Endodermal cell (in vitro differentiated cells): ENCODE measurements around the gene PRIMPOL. TPM values are rescaled to one million over a fixed set of nuclear protein-coding genes. Genes with fewer than 3 reads are reported as not detected.
A peak's percentile ranks its signal among the peaks of the same experiment; 100 is the strongest.
"Not testable (repeated sequence)": the region's sequence is repeated elsewhere in the genome, so short reads cannot be mapped to it uniquely, and the experiment has no call there.

Source experiments
- DNase-seq: peaks from one replicate; pipeline ENCODE4 v3.0.0-alpha.2; 2017
- H3K27ac ChIP-seq: 2 replicates; pipeline ENCODE4 v1.5.1; 2013; ENCODE audit warnings: mild to moderate bottlenecking, low read depth, low read length, moderate library complexity
- H3K27me3 ChIP-seq: 2 replicates; pipeline ENCODE4 v1.6.1; 2013; ENCODE audit warnings: mild to moderate bottlenecking, low read length, moderate library complexity; ENCODE audit not compliant: insufficient read depth, control insufficient read depth, poor library complexity, severe bottlenecking
- H3K36me3 ChIP-seq: 2 replicates; pipeline ENCODE4 v1.7.0; 2013; ENCODE audit warnings: mild to moderate bottlenecking, low read length, moderate library complexity; ENCODE audit not compliant: control insufficient read depth, insufficient read depth
- H3K4me1 ChIP-seq: one replicate; pipeline ENCODE4 v1.7.0; 2013; ENCODE audit warnings: low read length; ENCODE audit not compliant: control insufficient read depth, insufficient read depth
- H3K4me3 ChIP-seq: 2 replicates; pipeline ENCODE4 v1.5.1; 2013; ENCODE audit warnings: mild to moderate bottlenecking, low read length, moderate library complexity
- H3K9ac ChIP-seq: 2 replicates; pipeline ENCODE4 v1.6.1; 2013; ENCODE audit warnings: mild to moderate bottlenecking, low read length, moderate library complexity; ENCODE audit not compliant: poor library complexity, severe bottlenecking; ENCODE audit errors: extremely low read depth
- H3K9me3 ChIP-seq: 2 replicates; pipeline ENCODE4 v1.6.1; 2013; ENCODE audit warnings: mild to moderate bottlenecking, low read length, moderate library complexity; ENCODE audit not compliant: control insufficient read depth
- H3K27ac Mint-ChIP-seq: 2 replicates; pipeline ENCODE4 v1.8.0; 2020; ENCODE audit warnings: mixed read lengths
- H3K27me3 Mint-ChIP-seq: 2 replicates; pipeline ENCODE4 v1.8.0; 2021; ENCODE audit warnings: mild to moderate bottlenecking, mixed read lengths; ENCODE audit not compliant: insufficient read depth
- H3K36me3 Mint-ChIP-seq: 2 replicates; pipeline ENCODE4 v1.8.0; 2020; ENCODE audit warnings: low read depth, mixed read lengths
- H3K4me1 Mint-ChIP-seq: 2 replicates; pipeline ENCODE4 v1.8.0; 2020; ENCODE audit warnings: mixed read lengths
- H3K4me3 Mint-ChIP-seq: 2 replicates; pipeline ENCODE4 v1.8.0; 2020; ENCODE audit warnings: mild to moderate bottlenecking, moderate library complexity, mixed read lengths
- H3K9me3 Mint-ChIP-seq: 2 replicates; pipeline ENCODE4 v1.8.0; 2020; ENCODE audit warnings: mild to moderate bottlenecking, mixed read lengths
- WGBS, 2 experiments: methylation state at CpG; one replicate each; pipeline versions ENCODE4 v1.1.5 to v1.1.7; 2013; ENCODE audit warnings: missing lambda C conversion rate in 2 of 2, mixed read lengths in 1 of 2; ENCODE audit not compliant: insufficient coverage in 1 of 2, insufficient read length in 1 of 2; 5-methylcytosine and 5-hydroxymethylcytosine counted together
- long read RNA-seq, 4 experiments: library from polyadenylated mRNA in 2 of 4; library from RNA in 1 of 4; library from capped mRNA in 1 of 4; stranded (forward) in 3 of 4; unstranded in 1 of 4; transcript quantifications; one replicate each; pipeline ENCODE4 v2.0.0, GENCODE V29; 2020 to 2021; ENCODE audit warnings: inconsistent platforms in 1 of 4
- polyA plus RNA-seq, 2 experiments: library from polyadenylated mRNA; stranded (reverse); fragments of 50-300 nt; gene quantifications; one replicate each; pipeline ENCODE4 v1.2.3, GENCODE V29; 2013
- total RNA-seq, 2 donors: library from RNA; stranded (reverse); fragmentation: NEBNext Ultra II Directional in 1 of 2; extraction: Animal tissue kit (Norgen Biotek cat#: 25700) in 1 of 2; gene quantifications; 2 replicates in 1 of 2; 3 replicates in 1 of 2; pipeline ENCODE4 v1.2.1, GENCODE V29; 2021
- TF ChIP-seq, protein P1 (sequence below): fragments of 200-600 bp; sonication (generic); conservative IDR thresholded peaks from 2 replicates; pipeline ENCODE4 v1.5.0; 2021; ENCODE audit warnings: antibody characterized with exemption, mild to moderate bottlenecking

Gene PRIMPOL, protein sequence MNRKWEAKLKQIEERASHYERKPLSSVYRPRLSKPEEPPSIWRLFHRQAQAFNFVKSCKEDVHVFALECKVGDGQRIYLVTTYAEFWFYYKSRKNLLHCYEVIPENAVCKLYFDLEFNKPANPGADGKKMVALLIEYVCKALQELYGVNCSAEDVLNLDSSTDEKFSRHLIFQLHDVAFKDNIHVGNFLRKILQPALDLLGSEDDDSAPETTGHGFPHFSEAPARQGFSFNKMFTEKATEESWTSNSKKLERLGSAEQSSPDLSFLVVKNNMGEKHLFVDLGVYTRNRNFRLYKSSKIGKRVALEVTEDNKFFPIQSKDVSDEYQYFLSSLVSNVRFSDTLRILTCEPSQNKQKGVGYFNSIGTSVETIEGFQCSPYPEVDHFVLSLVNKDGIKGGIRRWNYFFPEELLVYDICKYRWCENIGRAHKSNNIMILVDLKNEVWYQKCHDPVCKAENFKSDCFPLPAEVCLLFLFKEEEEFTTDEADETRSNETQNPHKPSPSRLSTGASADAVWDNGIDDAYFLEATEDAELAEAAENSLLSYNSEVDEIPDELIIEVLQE
- total RNA-seq: 10 to 100 TPM; 10.1 to 12.0 TPM
- polyA plus RNA-seq (2013, experiment 1 of 2): 21.1 TPM
- 15.9 TPM for polyA plus RNA-seq (2013, experiment 2 of 2)
- long read RNA-seq, experiment 1, partial matches to known transcripts: 0 of 3 reads
- long read RNA-seq, experiment 1, other reads (novel, unspliced or antisense): 1 of 3 reads
- long read RNA-seq, experiment 2, transcript PRIMPOL-201 (14 exons, 2,289 nt): major isoform, 8 of 16 reads
- long read RNA-seq, experiment 2, partial matches to known transcripts: 0 of 16 reads
- long read RNA-seq, experiment 2, other reads (novel, unspliced or antisense): 7 of 16 reads
- long read RNA-seq, experiment 3, transcript PRIMPOL-202 (14 exons, 2,168 nt): minor isoform, 6 of 40 reads
- long read RNA-seq, experiment 3, transcript PRIMPOL-201 (14 exons, 2,289 nt): major isoform, 18 of 40 reads
- long read RNA-seq, experiment 3, partial matches to known transcripts: 0 of 40 reads
- long read RNA-seq, experiment 3, other reads (novel, unspliced or antisense): 13 of 40 reads
- long read RNA-seq, experiment 4, transcript PRIMPOL-201 (14 exons, 2,289 nt): major isoform, 10 of 29 reads
- long read RNA-seq, experiment 4, partial matches to known transcripts: 0 of 29 reads
- long read RNA-seq, experiment 4, other reads (novel, unspliced or antisense): 13 of 29 reads

DNA sequence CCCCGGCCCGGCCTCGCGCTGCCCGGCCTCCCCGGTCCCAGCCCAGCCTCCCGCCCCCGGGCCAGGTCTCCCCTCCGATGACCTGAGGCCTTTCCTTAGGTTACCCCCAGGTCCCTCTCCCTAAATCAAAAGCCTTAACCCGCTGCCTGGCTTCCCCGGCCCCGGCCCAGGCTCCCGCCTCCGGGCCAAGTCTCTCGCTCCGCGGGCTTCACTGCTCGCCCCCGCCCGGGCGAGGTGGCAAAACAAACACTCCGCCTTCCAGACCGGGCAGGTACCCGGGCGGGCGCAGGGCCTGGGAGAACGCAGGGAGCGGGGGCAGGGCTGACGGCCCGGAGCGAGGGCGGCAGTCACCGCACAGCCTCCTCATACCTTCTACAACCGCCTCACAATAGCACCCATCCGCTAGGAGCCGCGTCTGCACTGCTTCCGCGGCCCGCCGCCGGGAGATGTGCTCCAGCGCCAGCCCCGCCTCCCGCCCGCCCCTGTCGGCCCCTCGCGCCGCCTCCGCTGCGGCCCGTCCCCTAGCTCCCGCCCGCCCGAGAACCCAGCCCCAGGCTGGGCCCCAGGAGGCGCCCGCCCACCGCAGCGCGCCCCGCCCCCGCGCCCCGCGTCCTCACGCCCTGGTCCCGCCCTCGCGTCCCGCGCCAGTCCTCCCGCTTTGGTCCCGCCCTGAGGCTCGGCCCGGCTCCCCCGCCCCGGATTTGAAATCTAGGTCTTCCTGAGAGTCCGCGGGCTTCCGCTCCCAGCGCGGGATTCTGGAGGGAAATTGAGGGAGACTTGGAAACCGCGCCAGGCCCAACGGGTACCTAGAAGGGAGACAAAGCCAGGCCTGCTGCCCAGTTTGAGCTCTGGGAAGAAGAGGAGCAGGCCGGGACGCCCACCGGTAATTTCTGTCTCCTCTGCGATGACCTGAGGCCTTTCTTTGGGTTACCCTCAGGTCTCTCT is at the start of gene PRIMPOL, which contains the start of gene CASP3:
PRIMPOL (plus strand) TSS at position 713 of the 945 bp plus-strand sequence. CDS start 7,403 bp downstream, outside the sequence.
CASP3 (minus strand) TSS at position 422 of the 945 bp plus-strand sequence. CDS start 10,994 bp downstream, outside the sequence.
- Histone ChIP-seq H3K27ac (peak within 1 kb of the TSS; percentile 93), H3K9ac (peak within 1 kb of the TSS; percentile 84), H3K4me3 (peak within 1 kb of the TSS; percentile 94), H3K36me3 (peaks cover 14% of the 10 kb centered on the region), H3K9me3 (no peaks in the 10 kb centered on the region), H3K4me1 (no peaks in the 10 kb centered on the region), H3K27me3 (no peaks in the 10 kb centered on the region)
- peak within 1 kb of the TSS; percentile 97 for H3K27ac Mint-ChIP-seq
- WGBS, 2 experiments: 0% methylated on average over 11 to 90 of the region's 90 CpGs
- H3K4me1 Mint-ChIP-seq: peaks cover 35% of the 10 kb centered on the region
- H3K9me3 Mint-ChIP-seq: no peaks in the 10 kb centered on the region
- TF ChIP-seq, protein P1, sequence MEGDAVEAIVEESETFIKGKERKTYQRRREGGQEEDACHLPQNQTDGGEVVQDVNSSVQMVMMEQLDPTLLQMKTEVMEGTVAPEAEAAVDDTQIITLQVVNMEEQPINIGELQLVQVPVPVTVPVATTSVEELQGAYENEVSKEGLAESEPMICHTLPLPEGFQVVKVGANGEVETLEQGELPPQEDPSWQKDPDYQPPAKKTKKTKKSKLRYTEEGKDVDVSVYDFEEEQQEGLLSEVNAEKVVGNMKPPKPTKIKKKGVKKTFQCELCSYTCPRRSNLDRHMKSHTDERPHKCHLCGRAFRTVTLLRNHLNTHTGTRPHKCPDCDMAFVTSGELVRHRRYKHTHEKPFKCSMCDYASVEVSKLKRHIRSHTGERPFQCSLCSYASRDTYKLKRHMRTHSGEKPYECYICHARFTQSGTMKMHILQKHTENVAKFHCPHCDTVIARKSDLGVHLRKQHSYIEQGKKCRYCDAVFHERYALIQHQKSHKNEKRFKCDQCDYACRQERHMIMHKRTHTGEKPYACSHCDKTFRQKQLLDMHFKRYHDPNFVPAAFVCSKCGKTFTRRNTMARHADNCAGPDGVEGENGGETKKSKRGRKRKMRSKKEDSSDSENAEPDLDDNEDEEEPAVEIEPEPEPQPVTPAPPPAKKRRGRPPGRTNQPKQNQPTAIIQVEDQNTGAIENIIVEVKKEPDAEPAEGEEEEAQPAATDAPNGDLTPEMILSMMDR: peak; percentile 42
- H3K27me3 Mint-ChIP-seq: no peaks in the 10 kb centered on the region
- DNase-seq: peak; percentile 99
- H3K4me3 Mint-ChIP-seq: peak within 1 kb of the TSS; percentile 89
- peaks cover 7% of the 10 kb centered on the region for H3K36me3 Mint-ChIP-seq

DNA sequence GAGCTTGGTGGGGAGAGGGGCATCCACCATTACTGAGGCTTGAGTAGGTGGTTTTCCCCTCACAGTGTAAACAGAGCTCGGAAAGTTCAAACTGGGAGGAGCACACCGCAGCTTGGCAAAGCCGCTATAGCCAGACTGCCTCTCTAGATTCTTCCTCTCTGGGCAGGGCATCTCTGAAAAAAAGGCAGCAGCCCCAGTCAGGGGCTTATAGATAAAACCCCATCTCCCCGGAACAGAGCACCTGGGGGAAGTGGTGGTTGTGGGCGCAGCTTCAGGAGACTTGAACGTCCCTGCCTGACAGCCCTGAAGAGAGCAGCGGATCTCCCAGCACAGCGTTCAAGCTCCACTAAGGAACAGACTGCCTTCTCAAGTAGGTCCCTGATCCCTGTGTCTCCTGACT is 48.6 kb upstream of the PRIMPOL start:
- not testable (repeated sequence) for H3K4me1 ChIP-seq, H3K4me1 Mint-ChIP-seq, H3K9ac ChIP-seq, H3K27ac ChIP-seq, H3K4me3 Mint-ChIP-seq, DNase-seq, H3K36me3 ChIP-seq, H3K27ac Mint-ChIP-seq, H3K9me3 ChIP-seq, H3K27me3 Mint-ChIP-seq, H3K27me3 ChIP-seq, H3K36me3 Mint-ChIP-seq, H3K4me3 ChIP-seq
- WGBS, 2 experiments: 88 to 96% methylated on average over 3 to 8 of the region's 8 CpGs
- H3K9me3 Mint-ChIP-seq: peaks cover 33% of the 10 kb centered on the region

DNA sequence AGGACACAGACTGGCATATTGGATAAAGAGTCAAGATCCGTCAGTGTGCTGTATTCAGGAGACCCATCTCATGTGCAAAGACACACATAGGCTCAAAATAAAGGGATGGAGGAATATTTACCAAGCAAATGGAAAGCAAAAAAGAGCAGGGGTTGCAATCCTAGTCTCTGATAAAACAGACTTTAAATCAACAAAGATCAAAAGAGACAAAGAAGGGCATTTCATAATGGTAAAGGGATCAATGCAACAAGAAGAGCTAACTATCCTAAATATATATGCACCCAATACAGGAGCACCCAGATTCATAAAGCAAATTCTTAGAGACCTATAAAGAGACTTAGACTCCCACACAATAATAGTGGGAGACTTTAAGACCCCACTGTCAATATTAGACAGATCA is 46.7 kb upstream of the PRIMPOL start:
- H3K9me3 Mint-ChIP-seq: peaks cover 50% of the 10 kb centered on the region
- WGBS, 2 experiments: 0% methylated on average over 1 of the region's 1 CpG; no CpG with 5 or more reads in 1 of the 2 experiments

DNA sequence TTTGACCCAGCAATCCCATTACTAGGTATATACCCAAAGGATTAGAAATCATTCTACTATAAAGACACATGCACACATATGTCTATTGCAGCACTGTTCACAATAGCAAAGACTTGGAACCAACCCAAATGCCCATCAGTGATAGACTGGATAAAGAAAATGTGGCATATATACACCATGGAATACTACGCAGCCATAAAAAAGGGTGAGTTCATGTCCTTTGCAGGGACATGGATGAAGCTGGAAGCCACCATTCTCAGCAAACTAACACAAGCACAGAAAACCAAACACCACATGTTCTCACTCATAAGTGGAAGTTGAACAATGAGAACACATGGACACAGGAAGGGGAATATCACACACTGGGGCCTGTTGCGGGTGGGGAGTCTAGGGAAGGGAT is 42.1 kb upstream of the PRIMPOL start:
- H3K27me3 ChIP-seq, H3K27me3 Mint-ChIP-seq, H3K36me3 Mint-ChIP-seq, H3K4me1 Mint-ChIP-seq, H3K9ac ChIP-seq, H3K36me3 ChIP-seq, H3K4me3 ChIP-seq, H3K27ac ChIP-seq, H3K9me3 ChIP-seq, DNase-seq, H3K27ac Mint-ChIP-seq, H3K4me3 Mint-ChIP-seq, H3K4me1 ChIP-seq: not testable (repeated sequence)
- peaks cover 50% of the 10 kb centered on the region for H3K9me3 Mint-ChIP-seq
- WGBS, 2 experiments: 94 to 100% methylated on average over 1 to 2 of the region's 2 CpGs

More for the DNA sequence above, 46.7 kb upstream of the PRIMPOL start:
- not testable (repeated sequence) for H3K36me3 ChIP-seq, H3K4me1 ChIP-seq, H3K27me3 Mint-ChIP-seq, H3K4me3 Mint-ChIP-seq, H3K4me1 Mint-ChIP-seq, H3K4me3 ChIP-seq, DNase-seq, H3K36me3 Mint-ChIP-seq, H3K9me3 ChIP-seq, H3K9ac ChIP-seq, H3K27ac Mint-ChIP-seq, H3K27ac ChIP-seq, H3K27me3 ChIP-seq
